Occipital lobe (tissue), 2 donors: ENCODE measurements around the gene UBL4A. TPM values are rescaled to one million over a fixed set of nuclear protein-coding genes. Genes with fewer than 3 reads are reported as not detected.

ENCODE experiments used
- DNase-seq: peaks from one replicate; lab custom pipeline; 2025; lab: John Stamatoyannopoulos, UW
- total RNA-seq: library from RNA; depleted of rRNA; stranded (reverse); fragments of >200 nt; gene quantifications from one replicate; pipeline ENCODE4 v1.2.3, GENCODE V29; 2014

Gene UBL4A
- total RNA-seq, 1 donor from 2014 or later: 33.7 TPM

DNA sequence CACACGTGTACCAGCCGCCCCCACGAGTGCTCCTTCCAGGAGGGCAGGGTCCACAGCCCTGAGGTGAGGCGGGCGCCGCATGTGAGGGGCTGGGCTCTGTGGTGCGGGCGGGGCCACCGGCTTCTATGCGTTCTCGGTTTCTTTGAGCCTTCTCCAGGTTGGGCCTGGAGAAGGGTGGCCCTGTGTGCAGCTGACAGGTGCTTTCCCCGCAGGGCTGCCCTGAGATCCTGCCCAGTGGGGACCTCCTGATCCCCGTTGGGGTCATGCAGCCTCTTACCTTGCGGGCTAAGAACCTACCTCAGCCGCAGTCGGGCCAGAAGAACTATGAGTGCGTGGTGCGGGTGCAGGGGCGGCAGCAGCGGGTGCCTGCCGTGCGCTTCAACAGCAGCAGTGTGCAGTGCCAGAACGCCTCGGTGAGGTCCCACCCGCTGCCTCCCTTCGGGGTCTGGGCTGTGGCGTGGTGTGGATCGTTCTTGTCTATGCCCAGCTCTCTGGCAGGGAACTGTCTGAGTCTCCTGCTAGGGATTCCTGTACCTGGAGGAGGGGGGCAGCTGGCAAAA, 21.5 kb downstream of the UBL4A start:
- DNase-seq: no peak

DNA sequence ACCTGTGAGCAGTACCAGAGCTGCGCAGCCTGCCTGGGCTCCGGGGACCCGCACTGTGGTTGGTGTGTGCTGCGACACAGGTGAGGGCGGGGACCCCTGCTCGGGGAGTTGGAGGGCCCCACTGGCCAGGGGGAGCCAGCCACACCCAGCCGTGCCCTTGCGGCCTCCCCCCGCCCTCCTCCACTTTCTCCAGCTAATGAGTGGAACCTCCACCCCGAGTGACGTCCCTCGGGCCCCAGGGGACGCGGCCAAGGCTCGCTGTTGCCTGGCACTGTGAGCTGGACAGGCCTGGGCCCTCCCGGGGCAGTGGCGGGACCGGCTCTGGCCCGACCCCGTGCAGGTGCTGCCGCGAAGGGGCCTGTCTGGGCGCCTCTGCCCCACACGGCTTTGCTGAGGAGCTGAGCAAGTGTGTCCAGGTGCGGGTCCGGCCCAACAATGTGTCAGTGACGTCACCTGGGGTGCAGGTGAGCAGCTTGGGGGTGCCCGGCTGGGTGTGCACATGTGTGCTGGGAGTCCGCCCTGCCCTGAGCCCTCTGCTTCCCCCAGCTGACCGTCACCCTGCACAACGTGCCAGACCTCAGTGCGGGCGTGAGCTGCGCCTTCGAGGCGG, 22.7 kb downstream of the UBL4A start:
- no peak for DNase-seq

DNA sequence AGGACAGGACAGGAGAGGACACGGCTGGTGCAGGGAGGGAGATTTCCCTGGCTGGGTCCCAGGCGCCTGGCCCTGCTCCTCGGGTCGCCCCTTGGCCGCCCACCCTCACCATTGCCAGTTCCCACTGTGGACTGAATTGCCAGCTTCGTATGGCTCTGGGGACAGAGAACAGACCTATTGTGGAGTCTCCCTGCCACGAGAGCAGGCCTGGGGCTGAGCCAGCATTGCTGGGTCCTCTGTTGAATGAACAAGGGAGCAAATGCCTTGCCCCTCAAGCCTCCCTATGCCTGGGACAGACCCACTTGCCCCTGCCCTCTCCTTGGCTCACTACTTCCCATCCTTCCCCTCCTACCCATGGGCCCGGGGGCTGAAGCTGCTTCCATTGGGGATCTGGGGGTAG, 24.0 kb downstream of the UBL4A start:
- no peak for DNase-seq

DNA sequence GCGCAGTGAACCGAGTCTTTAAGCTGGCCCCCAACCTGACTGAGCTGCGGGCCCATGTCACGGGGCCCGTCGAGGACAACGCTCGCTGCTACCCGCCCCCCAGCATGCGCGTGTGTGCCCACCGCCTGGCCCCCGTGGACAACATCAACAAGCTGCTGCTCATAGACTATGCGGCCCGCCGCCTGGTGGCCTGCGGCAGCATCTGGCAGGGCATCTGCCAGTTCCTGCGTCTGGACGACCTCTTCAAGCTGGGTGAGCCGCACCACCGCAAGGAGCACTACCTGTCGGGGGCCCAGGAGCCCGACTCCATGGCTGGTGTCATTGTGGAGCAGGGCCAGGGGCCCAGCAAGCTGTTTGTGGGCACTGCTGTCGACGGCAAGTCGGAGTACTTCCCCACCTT, 26.1 kb downstream of the UBL4A start:
- no peak for DNase-seq

DNA sequence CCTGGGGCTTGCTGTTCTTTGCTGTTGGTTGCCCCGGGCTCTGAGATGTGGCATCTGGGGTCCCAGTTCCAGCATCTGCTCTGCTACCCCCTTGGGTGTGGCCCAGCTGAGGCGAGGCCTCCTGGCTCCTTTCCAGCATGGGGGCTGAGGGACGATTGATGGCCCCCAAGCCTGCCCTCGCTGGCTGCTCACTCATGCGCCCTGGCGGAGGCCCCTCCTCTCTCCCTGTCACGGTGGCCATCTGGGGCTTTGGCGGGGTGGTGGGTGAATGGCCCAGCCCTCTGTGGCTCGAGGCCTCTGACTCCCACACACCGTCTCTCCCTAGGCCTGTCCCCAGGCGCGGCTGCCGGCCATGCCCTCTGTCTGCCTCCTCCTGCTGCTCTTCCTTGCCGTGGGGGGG, 26.6 kb downstream of the UBL4A start:
- DNase-seq: no peak

DNA sequence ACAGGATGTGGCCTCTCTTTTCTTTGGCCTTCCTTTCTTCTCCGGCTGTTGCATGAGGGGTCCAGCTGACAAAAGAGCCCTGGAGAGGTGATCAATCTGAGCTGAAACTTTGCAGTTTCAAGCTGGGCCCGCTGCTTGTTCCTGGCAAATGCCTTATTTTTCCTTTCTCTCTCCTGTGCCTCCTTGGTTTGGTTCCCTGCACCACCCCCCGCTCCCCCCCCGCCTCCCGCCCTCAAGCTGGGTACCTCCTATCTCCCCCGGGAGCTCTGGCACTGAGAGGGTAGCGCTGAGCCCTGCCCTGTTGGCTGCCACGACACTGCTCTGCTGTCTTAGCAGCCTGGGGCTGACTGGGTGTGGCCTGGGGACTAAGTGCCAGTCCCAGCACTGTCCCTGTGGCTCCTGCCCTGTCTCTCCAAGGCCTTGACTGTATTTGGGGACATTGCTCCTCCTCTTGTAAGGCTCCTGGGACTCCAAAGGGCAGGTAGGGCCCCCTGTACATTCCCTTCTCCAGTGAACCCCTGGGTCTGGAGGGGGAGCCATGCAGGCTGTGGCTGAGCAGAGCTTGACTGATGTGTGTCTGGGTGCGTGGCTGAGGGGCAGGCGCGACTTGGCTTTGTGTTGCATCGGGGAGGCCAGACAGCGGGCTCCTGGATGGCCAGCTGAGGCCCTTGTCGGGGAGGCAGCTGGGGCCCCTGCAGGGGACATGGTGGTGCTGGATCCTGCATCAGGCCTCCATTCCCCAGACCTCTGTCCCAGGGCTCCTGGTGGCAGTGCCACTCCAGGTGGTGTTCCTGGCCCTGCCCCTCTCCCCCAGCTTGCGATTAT, 27.2 kb downstream of the UBL4A start:
- DNase-seq: no peak

DNA sequence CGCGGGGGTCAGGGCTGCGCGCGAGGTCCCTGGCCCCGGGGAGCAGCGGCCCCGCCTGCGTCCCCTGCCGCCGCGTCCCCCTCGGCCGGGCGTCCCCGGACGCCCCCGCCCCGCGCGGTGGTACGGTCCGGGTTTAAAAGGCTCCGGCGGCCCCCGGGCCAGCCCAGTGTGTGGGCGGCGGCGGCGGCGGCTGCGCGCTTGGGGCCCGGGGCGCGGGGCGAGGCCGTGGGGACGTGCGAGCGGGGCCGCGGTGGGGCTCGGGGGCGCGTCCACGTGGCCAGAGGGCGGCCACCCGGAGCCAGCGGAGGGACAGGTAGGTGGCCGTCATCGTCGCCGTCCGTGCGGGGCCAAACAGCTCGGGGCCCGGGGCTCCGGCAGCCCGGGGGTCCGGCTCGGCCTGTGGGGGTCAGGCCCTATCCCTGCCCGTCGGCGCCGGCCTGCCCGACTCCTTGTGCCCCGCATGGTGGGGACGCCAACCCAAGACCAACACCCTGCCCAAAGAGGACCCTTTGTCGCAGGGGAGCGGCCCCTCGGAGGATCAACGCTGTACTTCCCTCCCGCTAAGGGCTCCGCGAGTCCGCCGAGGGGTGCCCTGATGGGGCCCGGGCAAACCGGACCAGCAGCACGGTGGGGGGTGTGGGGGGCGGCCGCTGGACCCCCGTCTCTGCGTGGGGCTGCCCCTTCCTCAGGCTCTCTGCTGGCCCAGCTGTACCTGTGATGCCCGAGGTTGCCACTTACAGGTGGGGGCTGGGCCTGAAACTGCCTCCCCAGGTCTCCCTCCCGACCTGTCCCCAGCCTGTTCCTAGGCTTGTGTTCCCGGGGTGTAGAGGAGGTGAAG, 28.1 kb downstream of the UBL4A start, which contains the start of gene PLXNA3:
Gene PLXNA3 (plus strand): TSS at position 166 of the 838 bp plus-strand sequence. CDS start 1,903 bp downstream, outside the sequence.
- DNase-seq: no peak

DNA sequence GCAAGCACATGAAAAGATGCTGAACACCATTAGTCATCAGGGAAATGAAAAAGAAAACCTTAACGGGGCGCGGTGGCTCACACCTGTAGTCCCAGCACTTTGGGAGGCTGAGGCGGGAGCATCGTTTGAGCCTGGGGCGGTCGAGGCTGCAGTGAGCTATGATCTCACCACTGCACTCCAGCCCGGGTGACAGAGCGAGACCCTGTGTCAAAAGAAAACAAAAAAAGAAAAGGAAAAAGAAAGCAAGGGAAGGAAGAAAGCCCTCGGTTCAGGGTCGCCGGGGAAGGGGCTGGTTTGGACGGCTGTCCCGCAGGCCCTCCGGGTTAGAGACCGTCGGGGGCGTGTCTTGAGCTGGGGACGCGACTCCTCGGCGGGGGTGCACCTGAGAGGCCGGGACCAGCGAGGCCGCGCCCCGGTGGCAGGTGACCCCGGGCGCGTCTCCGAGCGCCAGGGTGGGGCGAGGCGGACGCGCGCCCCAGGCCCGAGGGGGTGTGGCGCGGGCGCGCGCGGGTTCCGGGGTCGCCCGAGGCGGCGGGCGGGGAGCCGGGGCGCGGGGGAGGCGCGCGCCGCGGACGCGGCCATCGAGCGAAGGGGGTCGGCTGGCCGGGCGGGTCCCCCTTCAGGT, 28.8 kb downstream of the UBL4A start:
- no peak for DNase-seq

DNA sequence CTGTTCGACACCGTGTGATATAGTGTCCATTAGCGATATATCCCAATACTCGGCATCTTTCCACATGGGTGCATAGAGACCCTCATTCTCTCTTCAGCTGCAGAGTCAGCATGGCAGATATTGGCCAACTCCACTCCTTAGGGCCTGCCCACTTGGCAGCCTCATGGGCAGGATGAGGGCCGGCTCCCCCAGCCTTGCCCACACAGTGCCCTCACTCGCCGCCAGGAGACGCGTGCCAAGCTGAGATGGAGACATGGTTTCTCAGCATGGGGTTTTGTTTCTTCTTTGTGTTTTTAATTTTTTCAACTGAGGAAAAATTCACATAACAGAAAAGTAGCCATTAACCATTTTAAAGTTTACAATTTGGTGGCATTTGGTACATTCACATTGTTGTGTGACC, 33.6 kb downstream of the UBL4A start:
- DNase-seq: no peak

DNA sequence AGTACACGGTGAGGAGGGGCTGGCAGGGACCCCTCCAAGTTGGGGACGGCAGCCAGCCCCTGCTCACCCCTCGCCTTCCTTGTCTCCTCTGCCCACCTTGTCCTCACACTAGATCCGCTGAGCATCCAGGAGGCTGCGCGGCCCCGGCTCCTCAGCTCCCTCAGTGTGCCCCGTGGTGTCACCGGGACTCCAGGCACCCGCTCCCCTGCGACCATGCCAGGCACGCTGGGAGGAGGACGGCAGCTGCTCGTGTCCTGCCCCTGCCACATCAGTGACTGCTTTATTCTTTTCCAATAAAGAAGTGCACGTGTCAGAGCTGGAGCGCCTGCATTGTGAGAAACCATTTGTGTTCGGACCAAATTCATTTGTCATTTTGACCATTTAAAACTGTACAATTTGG, 36.1 kb downstream of the UBL4A start:
- no peak for DNase-seq

DNA sequence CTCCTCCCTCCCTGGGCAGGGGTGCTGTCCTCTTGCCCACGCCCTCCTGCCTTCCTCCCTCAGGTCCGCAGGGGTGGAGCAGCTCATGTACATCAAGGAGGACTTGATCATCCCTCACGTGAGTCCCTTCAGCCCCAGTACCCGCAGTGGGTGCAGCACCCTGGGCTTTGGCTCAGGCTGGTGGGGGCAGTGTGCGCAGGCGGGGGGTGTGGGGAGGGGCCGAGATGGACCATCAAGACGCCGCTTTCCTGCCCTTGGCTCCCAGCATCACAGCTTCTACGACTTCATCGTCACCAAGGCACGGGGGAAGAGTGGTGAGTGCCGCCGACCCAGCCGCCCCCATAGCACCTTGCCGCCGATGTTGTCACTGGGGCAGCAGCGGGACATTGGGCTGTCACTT, 36.8 kb downstream of the UBL4A start:
- DNase-seq: no peak

DNA sequence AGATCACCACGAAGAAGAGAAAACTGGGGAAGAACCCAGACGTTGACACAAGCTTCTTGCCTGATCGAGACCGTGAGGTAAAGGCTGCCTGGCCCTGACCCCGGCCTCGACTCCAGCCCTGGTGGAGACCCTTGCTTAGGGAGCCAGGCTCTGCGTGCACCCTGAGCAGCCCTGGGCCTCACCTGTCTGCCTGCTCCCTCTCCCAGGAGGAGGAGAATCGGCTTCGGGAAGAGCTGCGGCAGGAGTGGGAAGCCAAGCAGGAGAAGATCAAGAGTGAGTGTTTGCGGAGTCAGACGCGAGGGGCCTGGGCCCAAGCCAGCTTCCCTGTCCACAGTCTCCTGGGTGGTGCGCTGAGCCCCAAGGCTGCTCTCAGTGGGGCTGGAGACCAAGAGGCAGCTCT, 37.9 kb downstream of the UBL4A start:
- no peak for DNase-seq

DNA sequence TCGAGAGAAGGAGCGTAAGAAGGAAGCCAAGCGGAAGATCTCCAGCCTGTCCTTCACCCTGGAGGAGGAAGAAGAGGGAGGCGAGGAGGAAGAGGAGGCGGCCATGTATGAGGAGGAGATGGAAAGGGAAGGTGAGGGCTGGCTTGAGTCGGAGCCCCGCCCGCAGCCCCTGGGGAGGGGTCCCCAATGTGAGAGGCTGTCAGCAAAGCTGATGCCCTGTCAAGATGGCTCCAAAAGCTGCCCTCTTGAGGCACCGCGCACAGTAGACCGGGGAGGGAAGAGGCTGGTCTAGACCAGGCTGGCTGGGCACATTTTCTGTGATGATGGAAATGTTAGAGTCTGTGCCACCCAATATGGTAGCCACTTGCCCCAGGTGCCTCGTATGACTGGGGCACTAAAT, 40.0 kb downstream of the UBL4A start:
- DNase-seq: no peak

DNA sequence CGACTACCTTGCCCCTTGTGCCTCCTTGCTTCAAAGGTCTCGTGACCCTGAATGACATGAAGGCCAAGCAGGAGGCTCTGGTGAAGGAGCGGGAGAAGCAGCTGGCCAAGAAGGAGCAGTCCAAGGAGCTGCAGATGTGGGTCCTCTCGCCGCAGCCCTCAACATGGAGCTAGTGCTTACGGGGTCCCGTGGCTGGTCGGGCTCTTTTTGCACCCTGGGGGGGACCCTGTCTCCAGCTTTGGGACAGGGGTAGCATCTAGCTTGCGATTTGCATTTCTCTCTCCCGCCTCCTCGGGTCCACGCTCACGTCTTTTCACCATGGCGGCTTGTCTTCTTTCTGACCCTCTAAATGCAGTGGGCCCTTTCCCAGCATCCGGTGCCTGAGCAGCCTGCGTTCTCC, 40.6 kb downstream of the UBL4A start:
- DNase-seq: no peak

DNA sequence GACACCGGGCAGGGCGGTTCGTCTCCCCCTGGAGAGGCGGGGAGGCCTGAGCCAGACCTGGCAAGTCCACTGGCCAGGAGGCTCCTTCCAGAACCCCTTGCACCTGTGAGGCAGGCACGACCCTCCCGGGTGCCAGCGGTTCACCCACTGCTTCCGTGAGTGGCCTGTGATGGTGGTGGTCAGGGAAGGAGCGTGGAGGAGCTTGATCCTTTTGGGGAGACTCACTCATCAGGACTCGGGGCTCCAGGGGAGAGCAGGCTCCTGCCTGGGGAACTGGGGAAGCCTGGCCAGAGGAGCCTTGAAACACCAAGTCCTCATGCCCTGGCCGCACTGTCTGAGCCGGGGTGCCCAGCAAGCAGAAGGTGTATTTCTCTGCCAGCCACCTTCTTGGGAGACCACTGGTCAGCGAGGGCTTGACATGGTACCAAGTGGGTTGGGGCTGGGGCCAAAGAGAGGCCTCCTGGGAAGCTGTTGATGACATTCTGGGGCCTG, 41.6 kb downstream of the UBL4A start:
- DNase-seq: no peak

DNA sequence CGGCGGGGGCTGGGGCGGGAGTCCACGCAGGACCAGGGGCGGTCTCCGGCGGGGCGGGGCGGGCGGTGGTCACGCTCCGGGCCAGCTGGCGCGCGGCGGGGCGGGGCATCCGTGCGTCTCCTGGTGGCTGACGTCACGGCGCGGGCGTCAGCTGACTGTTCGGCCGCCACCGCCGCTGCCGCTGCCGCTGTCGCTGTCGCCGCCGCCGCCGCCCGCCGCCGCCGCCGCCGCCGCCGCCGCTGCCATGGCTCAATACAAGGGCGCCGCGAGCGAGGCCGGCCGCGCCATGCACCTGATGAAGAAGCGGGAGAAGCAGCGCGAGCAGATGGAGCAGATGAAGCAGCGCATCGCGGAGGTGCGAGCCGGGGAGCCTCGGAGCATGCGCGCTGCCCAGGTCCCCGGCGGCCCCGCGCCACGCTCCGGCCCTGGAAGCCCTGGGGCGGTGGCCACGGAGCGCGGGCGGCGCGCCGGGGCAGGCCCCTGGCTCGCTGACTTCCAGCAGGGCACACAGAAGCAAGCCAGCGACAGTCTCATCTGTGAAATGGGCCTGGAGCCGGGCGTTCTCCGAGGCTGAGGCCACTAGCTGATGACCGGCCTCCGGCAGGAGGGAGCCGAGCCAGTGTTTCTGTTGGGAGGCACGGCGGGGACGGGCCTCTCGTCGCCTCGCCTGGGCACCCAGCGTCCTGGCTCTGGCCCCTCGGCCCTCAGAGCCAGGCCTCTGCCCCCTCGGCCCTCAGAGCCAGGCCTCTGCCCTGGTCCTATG, 42.2 kb downstream of the UBL4A start, which contains the start of gene FAM50A:
Gene FAM50A (plus strand): TSS at position 150 of the 763 bp plus-strand sequence. CDS start 95 bp downstream, at position 245.
- DNase-seq: no peak

DNA sequence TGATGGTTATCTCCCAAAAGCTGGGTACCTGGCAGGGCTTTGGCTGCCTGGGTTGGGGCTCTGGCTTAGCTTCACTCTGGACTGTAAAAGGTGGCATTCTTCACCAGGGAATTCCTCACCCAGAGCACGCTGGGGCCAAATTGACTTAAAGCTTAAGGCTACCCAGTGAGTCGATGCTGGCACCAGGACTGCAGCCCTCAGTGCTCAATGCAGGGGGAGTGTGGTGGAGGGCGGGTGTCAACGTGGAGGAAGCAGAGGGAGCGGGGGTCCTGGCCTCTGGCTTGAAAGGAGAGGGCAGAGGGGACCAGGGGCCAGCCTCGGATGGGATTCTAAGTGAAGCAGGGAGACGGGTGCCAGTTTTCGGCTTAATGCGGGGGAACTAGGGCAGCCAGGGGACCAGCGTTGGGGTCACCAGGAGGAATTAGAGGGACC, 42.9 kb downstream of the UBL4A start:
- no peak for DNase-seq

DNA sequence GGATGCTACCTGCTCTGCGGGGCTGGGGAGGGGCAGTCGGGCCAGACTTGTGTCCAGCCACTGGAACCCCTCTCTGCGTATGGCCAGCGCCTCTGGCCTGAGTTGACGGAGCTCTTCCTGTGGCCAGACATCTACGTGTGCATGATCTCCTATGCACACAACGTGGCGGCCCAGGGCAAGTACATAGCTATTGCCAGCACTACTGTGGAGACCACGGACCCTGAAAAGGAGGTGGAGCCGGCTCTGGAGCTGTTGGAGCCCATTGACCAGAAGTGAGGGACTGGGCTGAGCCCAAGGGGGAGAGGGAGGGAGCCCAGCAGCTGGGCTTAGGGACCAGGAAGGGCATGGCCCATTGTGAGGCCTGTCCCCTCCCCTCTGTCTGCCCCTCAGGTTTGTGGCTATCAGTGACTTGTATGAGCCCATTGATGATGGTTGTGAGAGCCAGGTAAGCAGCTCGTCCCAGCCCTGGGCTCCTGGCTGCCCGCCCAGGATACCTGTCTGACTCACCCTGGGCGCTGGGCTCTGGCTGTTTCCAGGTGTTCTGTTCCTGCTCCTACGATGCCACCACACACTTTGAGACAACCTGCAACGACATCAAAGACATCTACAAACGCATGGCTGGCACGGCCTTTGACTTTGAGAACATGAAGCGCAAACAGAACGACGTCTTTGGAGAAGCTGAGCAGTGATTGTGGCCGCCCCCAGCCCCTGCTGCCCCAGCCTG, 44.3 kb downstream of the UBL4A start:
- DNase-seq: no peak

DNA sequence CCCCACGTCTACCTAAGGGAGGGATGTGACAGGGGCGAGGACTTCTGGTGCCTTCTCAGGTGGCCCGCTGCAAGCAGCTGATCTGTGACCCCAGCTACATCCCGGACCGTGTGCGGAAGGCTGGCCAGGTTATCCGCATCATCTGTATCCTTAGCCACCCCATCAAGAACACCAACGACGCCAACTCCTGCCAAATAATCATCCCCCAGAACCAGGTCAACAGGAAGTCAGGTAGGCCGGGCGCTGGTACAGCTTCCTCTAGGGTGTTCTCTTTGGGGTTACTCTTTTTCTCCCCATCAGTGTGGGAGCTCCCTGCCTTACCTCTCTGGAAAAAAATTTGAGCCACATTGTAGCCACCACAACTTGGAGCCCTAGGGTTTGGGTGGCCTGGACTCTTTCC, 44.9 kb downstream of the UBL4A start:
- DNase-seq: no peak
